BLaER1 (cell line): ENCODE data around the gene ZNF165.
"Not testable (repeated sequence)": the region's sequence is repeated elsewhere in the genome, so short reads cannot be mapped to it uniquely, and the experiment has no call there.

Source experiments
- H3K27ac ChIP-seq: shearing (Covaris generic); formaldehyde crosslinking; 2 replicates; pipeline ENCODE4 v1.8.1; 2022
- H3K27me3 ChIP-seq: shearing (Covaris generic); formaldehyde crosslinking; 2 replicates; pipeline ENCODE4 v1.8.1; 2022
- H3K36me3 ChIP-seq: shearing (Covaris generic); formaldehyde crosslinking; 2 replicates; pipeline ENCODE4 v1.8.1; 2022
- H3K4me1 ChIP-seq: shearing (Covaris generic); formaldehyde crosslinking; 2 replicates; pipeline ENCODE4 v1.8.1; 2022
- H3K4me2 ChIP-seq: shearing (Covaris generic); formaldehyde crosslinking; 2 replicates; pipeline ENCODE4 v1.8.1; 2022
- H3K4me3 ChIP-seq: shearing (Covaris generic); formaldehyde crosslinking; 2 replicates; pipeline ENCODE4 v1.8.1; 2022
- H3K9ac ChIP-seq: shearing (Covaris generic); formaldehyde crosslinking; 2 replicates; pipeline ENCODE4 v1.8.1; 2022
- H3K9me3 ChIP-seq: shearing (Covaris generic); formaldehyde crosslinking; 2 replicates; pipeline ENCODE4 v1.8.1; 2022
- H4K20me1 ChIP-seq: shearing (Covaris generic); formaldehyde crosslinking; 2 replicates; pipeline ENCODE4 v1.8.1; 2022
- Cebpa-rat ChIP-seq: shearing (Covaris generic); IDR thresholded peaks from 2 replicates; pipeline ENCODE4 v1.8.1; 2022

ZNF165 gene

GRCh38 chr6:28080381-28080630 lies at the start of gene ZNF165:
ZNF165 (plus strand) TSS chr6:28080568; CDS start chr6:28085481, 4,913 bp downstream.
- Histone ChIP-seq H3K27ac (peak within 1 kb of the TSS; percentile 74), H3K4me1 (peaks cover 17% of the 10 kb centered on the region), H3K4me2 (peak within 1 kb of the TSS; percentile 84), H3K9ac (peak within 1 kb of the TSS; percentile 79), H3K4me3 (peak within 1 kb of the TSS; percentile 72)
- not testable (repeated sequence) for H4K20me1 ChIP-seq, H3K36me3 ChIP-seq, H3K9me3 ChIP-seq, H3K27me3 ChIP-seq

GRCh38 chr6:28053584-28053983 lies 26.8 kb upstream of the ZNF165 start:
- Histone ChIP-seq H3K9me3 (no peaks in the 10 kb centered on the region), H3K36me3 (no peaks in the 10 kb centered on the region), H3K27ac (no peak overlapping the region), H3K27me3 (no peaks in the 10 kb centered on the region), H3K4me3 (no peak overlapping the region), H3K4me1 (no peaks in the 10 kb centered on the region), H4K20me1 (no peaks in the 10 kb centered on the region), H3K9ac (no peak overlapping the region), H3K4me2 (no peak overlapping the region)
- no peak for TF ChIP-seq Cebpa-rat

- no peaks in the 10 kb centered on the region for H3K27me3 ChIP-seq
- no peak for TF ChIP-seq Cebpa-rat
- no peaks in the 10 kb centered on the region for H3K4me1 ChIP-seq
- H3K36me3 ChIP-seq: no peaks in the 10 kb centered on the region
- H3K4me2 ChIP-seq: no peak overlapping the region
- no peak overlapping the region for H3K9ac ChIP-seq
- H3K4me3 ChIP-seq: no peak overlapping the region
- H4K20me1 ChIP-seq: no peaks in the 10 kb centered on the region
- no peaks in the 10 kb centered on the region for H3K9me3 ChIP-seq
- no peak overlapping the region for H3K27ac ChIP-seq
Observed at GRCh38 chr6:28060405-28060804, 20.0 kb upstream of the ZNF165 start.

GRCh38 chr6:28064272-28064671 lies 16.1 kb upstream of the ZNF165 start:
- Histone ChIP-seq H3K4me3 (no peak overlapping the region), H3K27ac (no peak overlapping the region), H3K27me3 (no peaks in the 10 kb centered on the region), H3K9ac (no peak overlapping the region), H3K4me2 (no peak overlapping the region), H3K36me3 (no peaks in the 10 kb centered on the region), H3K4me1 (no peaks in the 10 kb centered on the region), H3K9me3 (no peaks in the 10 kb centered on the region), H4K20me1 (no peaks in the 10 kb centered on the region)
- no peak for TF ChIP-seq Cebpa-rat

GRCh38 chr6:28068067-28068466 lies 12.3 kb upstream of the ZNF165 start:
- Histone ChIP-seq H3K9ac (no peak overlapping the region), H3K4me1 (no peaks in the 10 kb centered on the region), H3K4me2 (no peak overlapping the region), H3K9me3 (no peaks in the 10 kb centered on the region), H3K27ac (no peak overlapping the region), H3K36me3 (no peaks in the 10 kb centered on the region), H3K27me3 (no peaks in the 10 kb centered on the region), H4K20me1 (no peaks in the 10 kb centered on the region), H3K4me3 (no peak overlapping the region)
- TF ChIP-seq Cebpa-rat: no peak

- H3K4me3 ChIP-seq, H3K4me1 ChIP-seq, H3K9me3 ChIP-seq, H4K20me1 ChIP-seq, H3K27ac ChIP-seq, H3K9ac ChIP-seq, H3K36me3 ChIP-seq, H3K27me3 ChIP-seq, H3K4me2 ChIP-seq: not testable (repeated sequence)
Observed at GRCh38 chr6:28070968-28071367, 9.4 kb upstream of the ZNF165 start.

GRCh38 chr6:28078050-28078449 lies 2.3 kb upstream of the ZNF165 start:
- TF ChIP-seq Cebpa-rat: no peak
- Histone ChIP-seq H3K9ac (no peak overlapping the region), H3K4me2 (no peak overlapping the region), H3K27ac (no peak overlapping the region), H3K4me1 (peaks cover 17% of the 10 kb centered on the region), H3K4me3 (no peak overlapping the region), H3K27me3 (no peaks in the 10 kb centered on the region), H3K36me3 (no peaks in the 10 kb centered on the region), H3K9me3 (no peaks in the 10 kb centered on the region), H4K20me1 (no peaks in the 10 kb centered on the region)

GRCh38 chr6:28078836-28079235 lies 1.5 kb upstream of the ZNF165 start:
- H3K4me2 ChIP-seq: no peak overlapping the region
- H3K9me3 ChIP-seq: no peaks in the 10 kb centered on the region
- H3K4me1 ChIP-seq: peaks cover 17% of the 10 kb centered on the region
- no peak for TF ChIP-seq Cebpa-rat
- no peak overlapping the region for H3K9ac ChIP-seq
- H3K4me3 ChIP-seq: no peak overlapping the region
- no peak overlapping the region for H3K27ac ChIP-seq
- H3K27me3 ChIP-seq: no peaks in the 10 kb centered on the region
- H3K36me3 ChIP-seq: no peaks in the 10 kb centered on the region
- H4K20me1 ChIP-seq: no peaks in the 10 kb centered on the region

- Histone ChIP-seq H3K9me3 (no peaks in the 10 kb centered on the region), H4K20me1 (no peaks in the 10 kb centered on the region), H3K9ac (peak overlapping the region; percentile 79), H3K4me3 (peak overlapping the region; percentile 72), H3K27me3 (no peaks in the 10 kb centered on the region), H3K4me1 (peaks cover 17% of the 10 kb centered on the region), H3K36me3 (peaks cover 5% of the 10 kb centered on the region), H3K4me2 (peak overlapping the region; percentile 84), H3K27ac (peak overlapping the region; percentile 74)
- no peak for TF ChIP-seq Cebpa-rat
Observed at GRCh38 chr6:28080631-28081485, 490 bp downstream of the ZNF165 start.

GRCh38 chr6:28081486-28081751 lies 1.1 kb downstream of the ZNF165 start:
- H3K9me3 ChIP-seq: no peaks in the 10 kb centered on the region
- peak overlapping the region; percentile 79 for H3K9ac ChIP-seq
- H3K4me3 ChIP-seq: peak overlapping the region; percentile 72
- peaks cover 17% of the 10 kb centered on the region for H3K4me1 ChIP-seq
- H4K20me1 ChIP-seq: no peaks in the 10 kb centered on the region
- H3K4me2 ChIP-seq: peak overlapping the region; percentile 84
- no peak for TF ChIP-seq Cebpa-rat
- no peaks in the 10 kb centered on the region for H3K27me3 ChIP-seq
- H3K27ac ChIP-seq: peak overlapping the region; percentile 74
- peaks cover 11% of the 10 kb centered on the region for H3K36me3 ChIP-seq

- H3K4me3 ChIP-seq: no peak overlapping the region
- peaks cover 17% of the 10 kb centered on the region for H3K4me1 ChIP-seq
- no peaks in the 10 kb centered on the region for H4K20me1 ChIP-seq
- H3K9me3 ChIP-seq: peaks cover 12% of the 10 kb centered on the region
- no peaks in the 10 kb centered on the region for H3K27me3 ChIP-seq
- no peak overlapping the region for H3K9ac ChIP-seq
- H3K4me2 ChIP-seq: no peak overlapping the region
- peaks cover 24% of the 10 kb centered on the region for H3K36me3 ChIP-seq
- H3K27ac ChIP-seq: no peak overlapping the region
- TF ChIP-seq Cebpa-rat: no peak
Observed at GRCh38 chr6:28082939-28083338, 2.6 kb downstream of the ZNF165 start.
